Fibroblast of lung (primary cell): ENCODE measurements around the gene HTR7. TPM values are rescaled to one million over a fixed set of nuclear protein-coding genes. Genes with fewer than 3 reads are reported as not detected.

Source experiments
- DNase-seq, 2 donors: peaks; one replicate each; pipeline versions ENCODE4 v3.0.0 to v3.0.0-alpha.2; 2010; ENCODE audit warnings: low read depth in 2 of 2
- H2AFZ ChIP-seq: 2 replicates; pipeline ENCODE4 v1.5.1; 2012; ENCODE audit warnings: low read length, control low read depth, inconsistent platforms
- H3K27ac ChIP-seq: 2 replicates; pipeline ENCODE4 v1.5.1; 2011; ENCODE audit warnings: low read length, control low read depth; ENCODE audit not compliant: insufficient read depth
- H3K27me3 ChIP-seq: 2 replicates; pipeline ENCODE4 v1.5.1; 2011; ENCODE audit warnings: mild to moderate bottlenecking, low read length; ENCODE audit not compliant: control insufficient read depth, insufficient read depth
- H3K36me3 ChIP-seq: 2 replicates; pipeline ENCODE4 v1.5.1; 2011; ENCODE audit warnings: low read length; ENCODE audit not compliant: control insufficient read depth, insufficient read depth
- H3K4me1 ChIP-seq: 2 replicates; pipeline ENCODE4 v1.5.1; 2011; ENCODE audit warnings: low read length; ENCODE audit not compliant: control insufficient read depth, insufficient read depth; ENCODE audit errors: extremely low read depth
- H3K4me2 ChIP-seq: 2 replicates; pipeline ENCODE4 v1.5.1; 2011; ENCODE audit warnings: low read length, control low read depth; ENCODE audit not compliant: insufficient read depth; ENCODE audit errors: extremely low read depth
- H3K4me3 ChIP-seq, 4 experiments: fragments of 200-600 bp in 1 of 4; sonication (generic) in 1 of 4; replicated peaks in 1 of 4; 2 replicates each; pipeline ENCODE4 v1.5.1; 2011 to 2016; ENCODE audit warnings: low read length in 4 of 4, low read depth in 3 of 4, mild to moderate bottlenecking in 3 of 4, control low read depth in 2 of 4, inconsistent platforms in 1 of 4, mixed read lengths in 1 of 4; ENCODE audit not compliant: insufficient read depth in 1 of 4; ENCODE audit errors: control extremely low read depth in 1 of 4
- H3K79me2 ChIP-seq: 2 replicates; pipeline ENCODE4 v1.5.1; 2012; ENCODE audit warnings: mild to moderate bottlenecking, low read length, inconsistent platforms; ENCODE audit not compliant: control insufficient read depth, insufficient read depth
- H3K9ac ChIP-seq: 2 replicates; pipeline ENCODE4 v1.5.1; 2011; ENCODE audit warnings: mild to moderate bottlenecking, low read length, control low read depth; ENCODE audit not compliant: insufficient read depth
- H3K9me3 ChIP-seq: 2 replicates; pipeline ENCODE4 v1.5.1; 2012; ENCODE audit warnings: low read depth, low read length; ENCODE audit not compliant: control insufficient read depth, insufficient read depth
- H4K20me1 ChIP-seq: 2 replicates; pipeline ENCODE4 v1.5.1; 2011; ENCODE audit warnings: low read length; ENCODE audit not compliant: control insufficient read depth, insufficient read depth; ENCODE audit errors: extremely low read depth
- CTCF ChIP-seq, 2 donors: IDR thresholded peaks in 1 of 2; conservative IDR thresholded peaks in 1 of 2; 1 replicate in 1 of 2; 2 replicates in 1 of 2; pipeline ENCODE4 v1.5.1; 2011 to 2012; ENCODE audit warnings: low read length in 2 of 2, control low read depth in 1 of 2, inconsistent platforms in 1 of 2, low read depth in 1 of 2, mild to moderate bottlenecking in 1 of 2
- EZH2 ChIP-seq: IDR thresholded peaks from 2 replicates; pipeline ENCODE4 v1.5.1; 2012; ENCODE audit warnings: low read length, control low read depth, mild to moderate bottlenecking; ENCODE audit errors: missing control alignments
- polyA plus RNA-seq, 2 donors: library from polyadenylated mRNA; depleted of rRNA in 1 of 2; stranded (reverse) in 1 of 2; unstranded in 1 of 2; fragments of >200 nt; gene quantifications; 2 replicates each; pipeline ENCODE4 v1.2.1, GENCODE V29; 2011 to 2012; ENCODE audit warnings: missing spikeins in 1 of 2
- total RNA-seq: library from RNA; depleted of rRNA; stranded (reverse); fragments of >200 nt; gene quantifications from 2 replicates; pipeline ENCODE4 v1.2.1, GENCODE V29; 2014

HTR7 gene
- total and polyA plus RNA-seq, 2 donors (not counting 1 experiment from before 2014, with no cell fraction given) = 0.83 to 1.3 TPM

- H3K79me2 ChIP-seq = no peaks in the 10 kb centered on the region
- TF ChIP-seq EZH2 (no peak), CTCF (conservative IDR thresholded peaks at IDR 0.05 in 1 of 2, IDR thresholded peaks at IDR 0.05 in 1 of 2; ENCODE audit: low read depth in 1 of 2, low read length in 2 of 2) (no peak)
- H3K27me3 ChIP-seq = no peaks in the 10 kb centered on the region
- H3K4me3 ChIP-seq = no peak overlapping the region
- no peak overlapping the region for H2AFZ ChIP-seq
- no peak overlapping the region for H3K4me2 ChIP-seq
- no peaks in the 10 kb centered on the region for H3K36me3 ChIP-seq
- no peaks in the 10 kb centered on the region for H4K20me1 ChIP-seq
- no peaks in the 10 kb centered on the region for H3K4me1 ChIP-seq
- no peak overlapping the region for H3K9ac ChIP-seq
- no peak overlapping the region for H3K27ac ChIP-seq
- DNase-seq = peak in 1 of 2 donors; percentile 12
- H3K9me3 ChIP-seq = no peaks in the 10 kb centered on the region
Measured at GRCh38 chr10:90784771-90785170, 73.1 kb downstream of the HTR7 start.

- Histone ChIP-seq H3K79me2 (no peaks in the 10 kb centered on the region), H3K4me3 (no peak overlapping the region), H3K27ac (no peak overlapping the region), H2AFZ (no peak overlapping the region), H3K9me3 (no peaks in the 10 kb centered on the region), H3K9ac (no peak overlapping the region), H3K36me3 (no peaks in the 10 kb centered on the region), H4K20me1 (no peaks in the 10 kb centered on the region), H3K4me2 (no peak overlapping the region), H3K27me3 (no peaks in the 10 kb centered on the region), H3K4me1 (no peaks in the 10 kb centered on the region)
- DNase-seq = no peak
- TF ChIP-seq EZH2 (no peak), CTCF (conservative IDR thresholded peaks at IDR 0.05 in 1 of 2, IDR thresholded peaks at IDR 0.05 in 1 of 2; ENCODE audit: low read depth in 1 of 2, low read length in 2 of 2) (no peak)
Measured at GRCh38 chr10:90780488-90780887, 77.4 kb downstream of the HTR7 start.

- Histone ChIP-seq H3K36me3 (no peaks in the 10 kb centered on the region), H4K20me1 (no peaks in the 10 kb centered on the region), H3K9me3 (no peaks in the 10 kb centered on the region), H3K27ac (no peak overlapping the region), H3K4me3 (no peak overlapping the region), H2AFZ (no peak overlapping the region), H3K9ac (no peak overlapping the region), H3K4me1 (no peaks in the 10 kb centered on the region), H3K27me3 (no peaks in the 10 kb centered on the region), H3K79me2 (no peaks in the 10 kb centered on the region), H3K4me2 (no peak overlapping the region)
- peak; percentile 8 to 12 for DNase-seq
- TF ChIP-seq EZH2 (no peak), CTCF (conservative IDR thresholded peaks at IDR 0.05 in 1 of 2, IDR thresholded peaks at IDR 0.05 in 1 of 2; ENCODE audit: low read depth in 1 of 2, low read length in 2 of 2) (peak; percentile 6 to 35)
Measured at GRCh38 chr10:90779548-90779947, 78.3 kb downstream of the HTR7 start.
